HuH-7.5 (cell line): ENCODE measurements around the gene S1PR3.

Experiments
- DNase-seq: peaks from one replicate; pipeline ENCODE4 v3.0.0; 2011; ENCODE audit warnings: low spot score

The S1PR3 gene

DNA sequence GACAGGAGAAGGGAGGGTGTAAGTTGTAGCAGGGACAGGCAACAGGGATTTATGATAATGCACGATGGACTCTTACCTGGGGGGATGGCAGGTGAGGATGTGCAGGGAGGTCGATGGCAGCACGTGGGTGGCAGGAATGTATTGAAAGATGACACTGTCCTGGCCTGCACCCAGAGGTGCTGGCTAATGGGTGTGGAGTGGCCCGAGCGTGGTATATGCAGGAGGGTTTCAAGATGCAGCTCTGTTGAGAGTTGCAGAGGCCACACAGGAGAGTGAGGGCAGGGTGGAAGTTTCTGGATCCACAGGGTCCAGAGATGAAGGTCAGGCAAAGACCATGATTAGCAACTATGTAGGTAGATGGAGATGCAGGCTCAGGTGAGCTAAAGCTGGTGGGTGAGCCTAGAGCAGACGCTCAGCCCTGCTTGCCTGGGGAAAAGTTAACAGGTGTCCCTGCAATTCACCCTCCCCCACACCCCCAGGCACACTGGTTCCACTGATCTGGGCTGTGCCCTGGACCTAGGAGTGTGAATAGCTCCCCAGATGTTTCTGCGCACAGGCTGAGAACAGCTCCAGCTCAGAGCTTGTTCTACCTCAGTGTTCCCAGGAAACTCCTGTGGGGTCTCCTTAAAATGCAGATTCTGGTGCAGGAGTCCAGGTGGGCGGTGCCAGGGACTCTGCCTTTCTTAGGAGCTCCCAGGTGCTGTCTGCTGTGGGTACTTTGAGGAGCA, 21.5 kb upstream of the S1PR3 start:
- no peak for DNase-seq

DNA sequence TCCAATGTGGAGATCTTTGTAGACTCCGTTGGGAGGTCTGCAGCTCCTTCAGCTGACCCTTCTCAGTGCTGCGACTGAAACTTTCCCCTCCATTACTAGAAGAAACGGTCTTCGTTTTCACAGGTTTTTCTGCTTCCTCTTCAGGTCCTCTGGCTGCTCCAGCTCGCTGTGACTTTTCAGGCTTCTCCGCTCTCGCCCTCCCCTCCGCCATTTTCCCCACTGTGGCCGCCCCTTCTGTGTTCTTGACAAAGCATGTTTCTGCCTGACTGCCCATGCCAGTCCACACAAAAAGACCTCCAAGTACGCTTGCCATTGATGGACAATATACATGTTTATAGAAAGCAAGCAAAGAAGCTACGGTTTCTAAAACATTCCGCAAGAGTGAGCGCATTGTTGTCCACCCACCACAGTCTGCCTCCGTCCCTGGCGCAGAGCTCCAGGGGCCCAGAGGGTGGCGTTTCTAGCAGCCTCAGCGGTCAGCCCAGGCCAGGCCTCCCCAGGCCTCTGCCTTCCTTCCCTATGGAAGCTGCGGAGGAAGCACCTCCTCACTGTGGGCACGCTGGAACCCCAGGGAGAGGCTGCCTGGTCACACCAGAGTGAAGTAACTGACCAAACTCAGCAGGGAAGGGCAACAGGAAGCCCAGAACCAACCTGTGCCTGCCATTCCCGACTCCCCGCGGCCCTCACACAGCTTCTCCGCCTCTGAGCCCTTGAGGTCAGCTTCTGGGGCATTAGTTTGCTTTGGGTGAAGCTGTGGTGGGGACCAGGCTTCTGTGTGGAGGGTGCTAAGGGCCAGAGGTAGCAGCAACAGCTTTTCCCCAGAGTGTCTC, 19.9 kb upstream of the S1PR3 start:
- no peak for DNase-seq

DNA sequence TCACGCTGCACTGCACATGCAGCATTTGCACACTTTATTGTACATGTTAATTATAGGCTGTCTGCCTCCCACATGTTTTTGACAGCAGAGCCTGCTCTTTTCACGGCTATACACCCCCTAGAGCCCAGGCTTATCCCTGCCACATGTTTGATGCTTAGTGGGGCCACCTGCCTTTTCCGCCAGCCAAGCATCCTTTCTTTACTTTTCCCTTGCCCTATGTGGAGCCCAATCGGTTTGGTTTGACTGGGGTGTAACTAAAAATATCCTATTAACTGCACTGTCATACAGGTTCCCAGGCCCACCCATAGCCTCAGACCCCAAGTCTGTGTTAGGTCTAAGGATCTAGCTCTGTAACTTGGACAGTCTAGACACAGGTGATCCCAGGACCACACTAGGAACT, 18.9 kb upstream of the S1PR3 start:
- DNase-seq = no peak

DNA sequence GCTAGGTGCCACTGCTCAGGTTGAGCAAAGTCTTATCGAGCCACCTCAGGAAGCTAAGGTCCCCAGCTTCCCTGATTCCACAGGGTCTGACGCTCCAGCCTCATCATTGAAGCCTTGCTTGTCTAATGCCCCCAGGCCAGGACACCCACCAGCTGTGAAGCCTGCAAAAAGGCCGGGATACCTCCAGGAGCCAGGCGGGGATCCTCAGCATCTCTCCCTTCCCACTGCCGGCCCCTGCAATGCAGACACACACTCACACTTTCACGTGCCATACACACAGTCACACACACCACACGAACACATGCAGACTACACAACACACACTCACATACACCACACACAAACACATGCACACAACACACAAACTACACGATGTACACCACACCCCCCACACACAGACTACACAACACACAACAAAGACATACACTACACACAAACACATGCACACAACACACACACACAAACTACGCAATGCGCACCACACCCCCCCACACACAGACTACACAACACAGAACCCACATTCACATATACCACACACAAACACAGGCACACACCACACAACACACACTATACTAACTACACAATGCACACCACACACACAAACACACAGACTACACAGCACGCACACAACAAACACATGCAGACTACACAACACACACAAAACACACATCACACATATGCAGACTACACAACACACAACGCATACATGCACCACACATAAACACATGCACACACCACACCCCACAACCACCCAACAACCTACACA, 17.8 kb upstream of the S1PR3 start:
- DNase-seq = no peak

DNA sequence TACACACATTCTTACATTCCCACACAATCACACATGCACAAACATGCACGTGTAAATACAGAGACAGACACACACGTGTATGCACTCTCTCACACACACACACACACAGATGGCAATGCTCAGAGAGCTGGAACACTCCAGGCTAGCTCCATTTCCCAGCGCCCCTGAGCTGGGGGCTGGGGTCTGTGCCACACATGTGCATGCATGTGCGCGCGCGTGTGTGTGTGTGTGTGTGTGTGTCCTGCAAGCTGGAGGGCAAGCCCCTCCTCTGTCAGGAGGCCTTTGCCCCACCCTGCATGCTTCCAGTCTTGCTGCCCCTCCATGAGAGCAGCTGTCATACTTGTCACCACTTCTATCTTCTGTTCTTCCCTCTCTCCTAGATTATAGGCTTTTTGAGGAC, 16.6 kb upstream of the S1PR3 start:
- DNase-seq = no peak

DNA sequence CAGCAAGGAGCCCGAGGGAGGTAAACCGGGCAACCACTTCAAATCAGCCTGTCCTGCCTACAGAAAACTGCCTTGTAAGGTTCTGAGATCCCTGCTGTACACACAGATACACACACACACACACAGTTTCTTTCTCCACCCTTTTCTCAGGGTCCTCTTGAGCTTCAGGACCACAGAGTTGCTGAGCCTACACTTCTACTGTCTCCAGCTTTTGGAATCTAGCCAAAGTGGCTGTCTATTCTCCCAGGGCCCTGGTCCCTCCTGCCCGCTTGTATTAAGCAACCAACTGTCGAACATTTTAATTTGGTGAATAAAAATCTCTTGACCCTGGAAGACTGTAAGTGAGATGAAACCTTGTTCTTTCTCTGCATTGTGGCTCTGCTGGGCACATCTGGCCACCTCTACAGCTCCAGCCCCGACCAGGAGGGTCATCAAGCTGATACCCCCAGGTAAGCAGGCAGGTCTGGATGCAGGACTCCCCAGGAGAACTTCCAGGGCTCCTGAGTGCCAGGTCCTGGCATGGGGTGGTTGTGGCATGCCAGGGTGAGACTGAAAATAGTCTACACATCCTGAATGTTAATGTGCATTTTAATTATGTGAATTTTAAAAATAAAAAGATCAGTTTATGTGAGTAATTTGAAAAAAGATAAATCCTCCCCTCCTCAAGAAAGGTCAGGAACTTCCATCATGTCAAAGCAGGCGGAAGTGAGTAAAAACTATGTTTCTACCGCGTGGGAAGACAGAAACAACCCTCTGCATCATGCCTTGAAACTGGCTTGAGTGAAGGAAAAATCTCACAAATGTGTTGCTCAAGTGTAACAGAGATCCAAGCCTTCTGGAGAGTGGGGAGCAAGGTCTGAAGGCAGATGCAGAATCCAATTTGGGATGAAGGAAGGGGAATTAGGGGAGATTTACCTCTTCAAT, 15.0 kb upstream of the S1PR3 start:
- DNase-seq = no peak

- DNase-seq = no peak
These were observed 14.4 kb upstream of the S1PR3 start for GRCh38 chr9:88976890-88977257.

DNA sequence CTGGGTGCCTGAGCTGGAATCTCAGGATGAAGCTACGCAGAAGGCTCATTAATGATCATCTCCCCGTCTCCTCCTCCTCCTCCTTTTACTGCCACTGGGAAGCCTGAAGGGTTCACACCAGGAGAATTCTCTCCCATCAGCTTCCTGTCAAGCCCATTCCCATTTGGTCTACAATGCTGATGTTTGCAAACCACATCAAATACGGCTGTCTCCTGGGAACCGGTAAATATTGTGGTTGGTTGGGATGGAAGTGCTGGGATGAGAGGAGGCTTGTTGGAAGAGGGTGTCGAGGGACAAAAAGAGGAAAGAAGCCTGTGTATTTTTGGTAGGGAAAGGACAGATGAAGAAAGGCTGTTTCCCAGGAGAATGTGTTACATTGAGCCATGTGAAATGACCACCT, 13.2 kb upstream of the S1PR3 start:
- DNase-seq = no peak

GRCh38 chr9:88979021-88979420, 12.2 kb upstream of the S1PR3 start:
- no peak for DNase-seq

DNA sequence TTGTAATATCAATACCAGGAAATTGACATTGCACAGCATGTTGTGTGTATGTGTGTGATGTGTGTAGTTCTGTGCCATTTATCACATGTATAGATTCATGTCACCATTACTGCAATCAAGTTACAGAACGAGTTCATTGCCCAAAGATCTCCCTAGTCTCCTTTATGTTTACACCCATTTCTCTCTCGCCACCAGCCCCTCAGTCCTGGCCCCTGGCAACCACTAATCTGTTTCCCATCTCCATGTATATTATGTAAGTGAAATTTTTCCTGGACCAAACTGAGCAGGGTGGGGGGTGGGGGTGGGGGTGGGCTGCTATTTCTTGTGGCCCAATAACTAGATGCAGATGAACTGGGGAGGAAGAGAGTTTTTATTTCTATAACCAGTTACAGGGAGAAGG, 11.5 kb upstream of the S1PR3 start:
- DNase-seq = no peak

- DNase-seq = no peak
These were observed 10.5 kb upstream of the S1PR3 start for GRCh38 chr9:88980740-88981203.

- DNase-seq = no peak
These were observed 7.3 kb upstream of the S1PR3 start for GRCh38 chr9:88983865-88984542.

- DNase-seq = no peak
These were observed 6.8 kb upstream of the S1PR3 start for GRCh38 chr9:88984543-88984883.

GRCh38 chr9:88985616-88986015, 5.7 kb upstream of the S1PR3 start:
- no peak for DNase-seq

DNA sequence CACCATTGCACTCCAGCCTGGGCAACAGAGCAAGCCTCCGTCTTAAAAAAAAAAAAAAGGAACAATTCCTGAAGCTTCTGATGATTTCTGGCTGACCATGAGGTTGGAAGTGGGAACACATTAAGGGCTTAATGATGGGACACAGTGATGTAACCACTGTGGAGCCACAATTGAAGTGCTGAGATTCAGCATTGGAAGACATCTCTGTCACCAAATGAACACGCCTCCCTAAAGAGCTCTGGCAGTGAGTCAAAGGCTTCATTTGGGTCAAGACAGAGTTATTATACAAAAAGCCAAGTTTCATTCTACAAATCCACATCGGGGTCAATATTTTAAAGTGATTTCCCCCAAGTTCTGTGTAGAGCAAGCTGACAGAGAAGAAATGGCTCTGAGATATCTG, 4.5 kb upstream of the S1PR3 start:
- DNase-seq = no peak

GRCh38 chr9:88987661-88988060, 3.6 kb upstream of the S1PR3 start:
- no peak for DNase-seq

- DNase-seq = no peak
These were observed 2.2 kb upstream of the S1PR3 start for GRCh38 chr9:88988796-88989641.

GRCh38 chr9:88990041-88990728, 1.1 kb upstream of the S1PR3 start:
- no peak for DNase-seq

- DNase-seq = no peak
These were observed 571 bp upstream of the S1PR3 start for GRCh38 chr9:88990729-88991065.

GRCh38 chr9:88992556-88992955, 1.3 kb downstream of the S1PR3 start:
- no peak for DNase-seq
